NCI-H1436 (cell line): ENCODE results near the gene SYT7.

Experiments
- DNase-seq: peaks from one replicate; lab custom pipeline; 2025; lab: John Stamatoyannopoulos, UW

The SYT7 gene

GRCh38 chr11:61553373-61554171 is 27.3 kb downstream of the SYT7 start:
- DNase-seq: no peak

GRCh38 chr11:61552108-61552635 is 28.7 kb downstream of the SYT7 start:
- DNase-seq: no peak

- no peak for DNase-seq
These were observed 29.2 kb downstream of the SYT7 start for GRCh38 chr11:61551634-61552033.

- DNase-seq: no peak
These were observed 30.1 kb downstream of the SYT7 start for GRCh38 chr11:61550665-61551227.

DNA sequence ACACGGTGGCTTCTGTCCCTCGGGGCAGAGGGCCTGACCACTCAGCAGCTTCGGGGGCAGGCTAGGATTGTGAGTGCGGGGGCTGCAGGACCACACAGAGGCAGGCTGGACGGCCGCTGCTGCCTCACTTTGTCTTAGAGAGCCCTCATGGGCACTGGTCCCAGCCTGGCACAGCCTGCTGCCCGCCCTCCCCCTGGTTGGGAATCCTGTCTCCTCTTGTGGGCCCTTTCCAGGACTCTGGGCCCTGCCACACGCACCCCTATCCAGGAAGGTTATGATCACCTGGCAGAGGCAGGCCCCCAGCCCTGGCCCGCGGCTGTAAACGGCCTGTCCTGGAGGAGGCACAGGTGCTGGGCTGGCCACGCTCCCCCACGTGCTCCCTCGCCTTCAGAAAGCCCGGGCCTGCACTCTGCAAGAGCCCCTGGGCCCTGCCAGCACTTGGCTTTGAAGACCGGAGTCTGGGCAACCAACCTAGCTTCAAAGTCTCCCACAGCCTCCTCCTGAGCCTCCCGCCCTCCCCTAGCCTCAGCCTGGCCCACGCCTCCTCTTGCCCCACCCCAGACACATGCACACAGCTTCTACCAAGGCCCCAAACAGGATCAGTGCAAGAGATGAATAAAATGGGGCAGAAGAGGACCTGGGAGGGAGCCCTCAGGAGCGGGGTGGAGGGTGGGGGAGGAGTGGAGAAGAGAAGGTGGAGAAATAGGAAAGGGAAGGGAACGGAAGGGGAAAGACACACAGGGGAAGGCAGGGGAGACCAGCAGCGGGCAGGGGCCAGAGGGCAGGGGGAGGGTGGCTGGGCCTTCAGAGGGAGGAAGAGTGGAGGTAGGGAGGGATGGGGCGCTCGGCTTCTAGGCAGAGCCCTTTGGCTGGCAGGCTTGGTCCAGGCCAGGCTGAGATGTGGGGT is 31.0 kb downstream of the SYT7 start:
- DNase-seq: no peak

- no peak for DNase-seq
These were observed 31.7 kb downstream of the SYT7 start for GRCh38 chr11:61549177-61549576.

DNA sequence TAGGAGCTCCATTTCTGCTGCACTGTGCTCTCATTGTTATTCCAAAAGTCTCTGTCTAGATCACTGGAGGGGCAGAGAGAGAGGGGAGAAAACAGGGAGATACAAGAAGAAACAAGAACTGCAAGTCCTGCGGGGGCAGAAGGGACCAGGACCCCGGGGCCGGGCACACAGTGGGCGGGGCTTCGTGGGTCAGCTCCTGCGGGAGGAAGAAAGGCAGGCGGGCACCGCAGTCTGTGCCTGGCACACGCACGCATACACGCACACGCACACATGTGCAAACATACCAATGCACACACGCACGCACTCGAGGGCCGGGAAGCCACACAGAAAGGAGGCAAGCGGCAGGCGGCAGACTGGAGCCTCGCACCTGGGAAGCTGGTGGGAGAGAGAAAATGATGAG is 33.6 kb downstream of the SYT7 start:
- no peak for DNase-seq

GRCh38 chr11:61546663-61547062 is 34.2 kb downstream of the SYT7 start:
- DNase-seq: no peak

GRCh38 chr11:61545921-61546320 is 35.0 kb downstream of the SYT7 start:
- DNase-seq: no peak

DNA sequence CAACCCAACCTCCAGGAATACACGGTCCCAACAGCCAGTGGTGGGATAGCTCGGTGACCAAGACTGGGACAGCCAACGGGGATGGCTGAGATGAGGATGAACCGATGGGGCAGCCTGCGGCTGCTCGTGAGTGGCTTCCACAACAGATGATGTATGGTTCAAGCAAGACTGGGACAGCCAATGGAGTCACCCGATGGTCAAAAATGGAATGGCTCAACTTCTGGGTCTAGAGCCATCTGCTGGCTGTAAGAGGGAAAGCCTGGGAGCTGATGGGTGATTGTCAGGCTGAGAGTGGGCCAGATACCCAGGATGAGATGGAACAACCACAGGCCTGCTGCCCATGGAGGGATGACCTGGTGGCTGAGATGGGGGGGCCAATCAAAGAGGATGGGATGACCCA is 35.5 kb downstream of the SYT7 start:
- DNase-seq: no peak

DNA sequence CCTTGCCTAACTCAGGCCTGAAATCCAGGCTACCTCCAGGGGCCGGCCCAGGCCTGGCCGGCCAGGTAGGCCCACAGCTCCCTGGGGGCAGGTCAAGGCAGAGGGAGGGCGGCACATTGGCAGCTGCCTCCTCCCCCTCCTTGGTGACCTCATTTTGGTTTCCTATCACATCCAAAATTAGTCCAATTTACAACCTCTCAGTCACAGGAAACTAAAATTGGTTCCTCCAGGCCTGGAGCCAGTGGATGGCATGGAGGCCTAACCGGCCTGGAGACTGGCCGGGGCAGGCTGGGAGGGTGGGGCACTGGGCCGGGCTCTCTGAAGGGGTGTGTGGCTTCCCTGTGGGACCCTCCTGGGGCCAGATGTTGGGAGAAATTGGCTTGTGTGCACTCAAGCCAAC is 36.4 kb downstream of the SYT7 start:
- no peak for DNase-seq

DNA sequence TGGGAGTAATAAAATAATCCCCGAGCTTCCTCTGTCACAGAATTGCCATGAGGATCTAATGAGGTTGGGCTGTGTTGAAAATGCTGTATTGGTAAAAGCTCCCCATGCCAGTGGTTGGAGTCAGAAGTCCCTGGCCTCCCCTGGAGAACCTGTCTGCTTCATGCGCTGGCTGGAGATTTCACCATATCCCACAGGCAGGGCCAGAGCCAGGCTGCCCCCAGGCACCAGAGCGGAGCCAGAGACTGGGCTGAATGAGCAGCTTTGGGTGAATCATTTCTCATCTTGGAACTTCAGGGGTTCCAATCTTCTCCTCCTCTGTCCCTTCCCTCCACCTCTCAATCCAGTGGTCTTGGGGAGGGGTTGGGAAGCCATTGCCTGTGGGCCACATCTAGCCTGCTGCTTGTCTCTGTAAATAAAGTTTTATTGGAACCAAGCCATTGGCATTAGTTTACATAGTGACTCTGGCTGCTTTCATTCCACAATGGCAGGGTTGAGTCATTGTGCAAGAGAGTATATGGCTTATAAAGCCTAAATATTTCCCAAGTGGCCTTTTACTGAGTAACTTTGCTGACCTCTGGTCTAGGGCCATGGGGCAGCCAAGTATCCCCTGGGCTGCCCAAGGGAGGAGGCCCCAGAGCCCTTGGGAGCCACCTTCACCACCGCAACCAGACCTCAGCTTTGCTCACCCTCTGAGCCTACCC is 37.1 kb downstream of the SYT7 start:
- DNase-seq: no peak

- DNase-seq: no peak
These were observed 38.2 kb downstream of the SYT7 start for GRCh38 chr11:61542705-61543104.

DNA sequence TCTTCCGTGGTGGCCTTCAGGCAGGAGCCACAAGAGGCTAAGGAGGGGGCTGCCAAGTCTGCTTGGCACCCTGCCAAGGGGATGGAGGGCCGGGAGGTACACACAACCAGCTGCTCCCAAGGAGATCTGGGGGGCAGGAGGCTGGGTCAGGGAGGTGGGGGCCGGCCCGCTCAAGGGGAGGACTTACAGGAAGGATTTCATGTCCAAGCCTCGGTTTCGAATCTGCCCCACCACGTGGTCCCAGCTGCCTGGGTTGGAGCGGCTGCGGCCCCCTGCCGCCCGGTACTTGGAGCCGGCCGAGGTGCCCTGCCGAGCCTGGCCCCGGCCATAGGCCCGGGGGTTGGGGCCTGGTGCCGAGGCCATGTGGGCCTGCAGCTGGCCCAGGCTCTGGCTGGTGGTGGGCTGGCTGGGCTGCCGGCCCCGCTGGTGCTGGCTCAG is 38.8 kb downstream of the SYT7 start:
- no peak for DNase-seq

GRCh38 chr11:61541598-61541997 is 39.3 kb downstream of the SYT7 start:
- DNase-seq: peak; percentile 40

DNA sequence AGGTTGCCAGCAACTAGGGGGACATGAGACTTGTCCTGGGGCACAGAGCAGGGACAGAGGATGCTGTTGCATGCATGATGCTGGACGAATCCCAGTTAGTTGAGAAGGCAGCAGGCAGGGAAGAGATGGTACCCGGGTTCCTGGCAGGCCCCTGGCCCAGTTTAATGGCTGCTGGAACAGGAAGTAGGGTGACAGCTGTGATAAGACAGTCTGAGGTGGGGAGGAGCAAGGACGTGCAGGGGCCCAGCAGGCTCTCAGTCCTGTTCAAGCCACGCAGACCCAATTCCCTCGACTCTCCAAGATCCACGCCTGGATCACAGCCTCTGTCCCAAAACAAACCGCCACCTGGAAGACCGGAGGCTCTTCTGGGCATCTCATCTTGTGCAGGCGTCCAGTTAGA is 40.3 kb downstream of the SYT7 start:
- no peak for DNase-seq

- DNase-seq: no peak
These were observed 41.0 kb downstream of the SYT7 start for GRCh38 chr11:61539831-61540357.

- DNase-seq: no peak
These were observed 41.9 kb downstream of the SYT7 start for GRCh38 chr11:61539006-61539405.

DNA sequence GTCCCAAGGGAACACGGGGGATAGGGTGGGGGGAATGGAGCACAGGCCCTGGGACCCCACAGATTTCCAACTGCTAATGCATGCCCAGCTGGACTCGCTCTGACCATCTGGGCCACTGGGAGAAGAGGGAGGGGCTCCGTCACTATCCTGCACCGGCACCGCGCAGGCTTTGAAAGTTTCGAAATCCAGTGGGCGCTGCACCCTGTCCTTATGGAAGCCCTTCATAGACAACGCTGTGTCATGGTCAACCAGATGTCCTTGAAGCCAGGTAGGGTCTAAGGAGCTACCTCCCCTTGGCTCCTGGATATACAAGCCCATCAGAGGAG is 42.3 kb downstream of the SYT7 start:
- no peak for DNase-seq

- no peak for DNase-seq
These were observed 43.5 kb downstream of the SYT7 start for GRCh38 chr11:61537326-61537725.

- no peak for DNase-seq
These were observed 44.1 kb downstream of the SYT7 start for GRCh38 chr11:61536676-61537270.
